Neural cell (in vitro differentiated cells): Measurements from ENCODE around the gene PRDM4. TPM values are rescaled to one million over a fixed set of nuclear protein-coding genes. Genes with fewer than 3 reads are reported as not detected.
"Not testable (repeated sequence)": the region's sequence is repeated elsewhere in the genome, so short reads cannot be mapped to it uniquely, and the experiment has no call there.

Experiments used
- H2AFZ ChIP-seq: fragments of 200-600, 300-800 bp; sonication (generic), shearing (Covaris generic); 2 replicates; pipeline ENCODE4 v1.6.0; 2014; ENCODE audit warnings: low read depth, mild to moderate bottlenecking, antibody characterized with exemption, low read length, moderate library complexity
- H3F3A ChIP-seq: fragments of 200-600 bp; shearing (Covaris generic); 2 replicates; pipeline ENCODE4 v1.6.1; 2016; ENCODE audit warnings: mild to moderate bottlenecking, moderate library complexity, mixed read lengths, antibody characterized with exemption, low read length; ENCODE audit not compliant: insufficient read depth, poor library complexity, severe bottlenecking
- H3K27ac ChIP-seq: fragments of 200-600, 300-800 bp; sonication (generic), shearing (Covaris generic); 2 replicates; pipeline ENCODE4 v1.5.1; 2014; ENCODE audit warnings: mild to moderate bottlenecking, low read length, moderate library complexity
- H3K27me3 ChIP-seq: fragments of 300-800, 200-600 bp; sonication (generic), shearing (Covaris generic); 2 replicates; pipeline ENCODE4 v1.6.0; 2014; ENCODE audit warnings: mild to moderate bottlenecking, low read depth, low read length, moderate library complexity; ENCODE audit not compliant: insufficient read depth
- H3K36me3 ChIP-seq: fragments of 300-800, 200-600 bp; sonication (generic), shearing (Covaris generic); 2 replicates; pipeline ENCODE4 v1.5.1; 2014; ENCODE audit warnings: mild to moderate bottlenecking, antibody characterized with exemption, low read length, moderate library complexity; ENCODE audit not compliant: insufficient read depth
- H3K4me2 ChIP-seq: fragments of 300-800, 200-600 bp; sonication (generic), shearing (Covaris generic); 2 replicates; pipeline ENCODE4 v1.6.0; 2014; ENCODE audit warnings: mild to moderate bottlenecking, low read length
- H3K4me3 ChIP-seq: fragments of 300-800, 200-600 bp; sonication (generic), shearing (Covaris generic); 2 replicates; pipeline ENCODE4 v1.5.1; 2014; ENCODE audit warnings: mild to moderate bottlenecking, low read length, moderate library complexity
- H3K79me2 ChIP-seq: fragments of 200-600 bp; shearing (Covaris generic); replicated peaks from 2 replicates; pipeline ENCODE4 v1.6.0; 2014; ENCODE audit warnings: mild to moderate bottlenecking, low read length, moderate library complexity; ENCODE audit not compliant: insufficient read depth
- H3K9ac ChIP-seq: fragments of 300-800, 200-600 bp; sonication (generic), shearing (Covaris generic); 2 replicates; pipeline ENCODE4 v1.6.1; 2016; ENCODE audit warnings: mild to moderate bottlenecking, low read length, mixed read lengths
- H3K9me2 ChIP-seq: fragments of 200-600 bp; shearing (Covaris generic); 2 replicates; pipeline ENCODE4 v1.6.1; 2016; ENCODE audit warnings: mild to moderate bottlenecking, low read length, mixed read lengths; ENCODE audit not compliant: insufficient read depth
- H3K9me3 ChIP-seq: fragments of 200-600, 300-800 bp; sonication (generic), shearing (Covaris generic); 2 replicates; pipeline ENCODE4 v1.6.1; 2016; ENCODE audit warnings: mild to moderate bottlenecking, mixed run types, low read length, moderate library complexity, mixed read lengths
- H4K20me1 ChIP-seq: fragments of 200-600 bp; shearing (Covaris generic); 2 replicates; pipeline ENCODE4 v1.6.1; 2016; ENCODE audit warnings: mild to moderate bottlenecking, mixed run types; ENCODE audit not compliant: insufficient read depth
- CTCF ChIP-seq: fragments of 450-650 bp; IDR thresholded peaks from 2 replicates; pipeline ENCODE4 v1.5.1; 2014; ENCODE audit warnings: antibody characterized with exemption, mild to moderate bottlenecking, moderate library complexity; ENCODE audit not compliant: poor library complexity, severe bottlenecking
- EP300 ChIP-seq: fragments of 450-650 bp; conservative IDR thresholded peaks from 2 replicates; pipeline ENCODE4 v1.6.1; 2014; ENCODE audit warnings: antibody characterized with exemption, mild to moderate bottlenecking, moderate library complexity; ENCODE audit not compliant: poor library complexity, severe bottlenecking
- EZH2 ChIP-seq: fragments of 200-600, 300-800 bp; shearing (Covaris generic), sonication (generic); IDR thresholded peaks from 2 replicates; pipeline ENCODE4 v1.6.1; 2014; ENCODE audit warnings: antibody characterized with exemption, low read length, borderline replicate concordance, mild to moderate bottlenecking; ENCODE audit not compliant: insufficient read depth, poor library complexity, severe bottlenecking
- MXI1 ChIP-seq: fragments of 450-650 bp; conservative IDR thresholded peaks from 2 replicates; pipeline ENCODE4 v1.6.1; 2014; ENCODE audit warnings: antibody characterized with exemption, mild to moderate bottlenecking; ENCODE audit not compliant: poor library complexity, severe bottlenecking
- POLR2AphosphoS5 ChIP-seq: IDR thresholded peaks from 2 replicates; pipeline ENCODE4 v1.6.1; 2012
- RAD21 ChIP-seq: fragments of 450-650 bp; conservative IDR thresholded peaks from 2 replicates; pipeline ENCODE4 v1.6.1; 2014; ENCODE audit warnings: antibody characterized with exemption, mild to moderate bottlenecking, moderate library complexity
- SMC3 ChIP-seq: fragments of 450-650 bp; conservative IDR thresholded peaks from 2 replicates; pipeline ENCODE4 v1.6.1; 2014; ENCODE audit warnings: antibody characterized with exemption, mild to moderate bottlenecking, moderate library complexity; ENCODE audit not compliant: poor library complexity
- TAF1 ChIP-seq: IDR thresholded peaks from 2 replicates; pipeline ENCODE4 v1.6.1; 2012; ENCODE audit warnings: low read depth
- polyA plus RNA-seq: library from polyadenylated mRNA; depleted of rRNA; stranded (reverse); fragments of >200 nt; gene quantifications from 2 replicates; pipeline ENCODE4 v1.2.3, GENCODE V29; 2014
- TF ChIP-seq, protein P1 (sequence below): IDR thresholded peaks from 2 replicates; pipeline ENCODE4 v1.6.1; 2012; ENCODE audit warnings: borderline replicate concordance

Gene PRDM4
- polyA plus RNA-seq, 1 donor from 2014 or later, result 46.0 TPM

- TF ChIP-seq SMC3 (no peak), TAF1 (no peak), RAD21 (no peak), MXI1 (no peak), POLR2AphosphoS5 (no peak), EZH2 (no peak), EP300 (no peak), CTCF (no peak)
- TF ChIP-seq, protein P1, sequence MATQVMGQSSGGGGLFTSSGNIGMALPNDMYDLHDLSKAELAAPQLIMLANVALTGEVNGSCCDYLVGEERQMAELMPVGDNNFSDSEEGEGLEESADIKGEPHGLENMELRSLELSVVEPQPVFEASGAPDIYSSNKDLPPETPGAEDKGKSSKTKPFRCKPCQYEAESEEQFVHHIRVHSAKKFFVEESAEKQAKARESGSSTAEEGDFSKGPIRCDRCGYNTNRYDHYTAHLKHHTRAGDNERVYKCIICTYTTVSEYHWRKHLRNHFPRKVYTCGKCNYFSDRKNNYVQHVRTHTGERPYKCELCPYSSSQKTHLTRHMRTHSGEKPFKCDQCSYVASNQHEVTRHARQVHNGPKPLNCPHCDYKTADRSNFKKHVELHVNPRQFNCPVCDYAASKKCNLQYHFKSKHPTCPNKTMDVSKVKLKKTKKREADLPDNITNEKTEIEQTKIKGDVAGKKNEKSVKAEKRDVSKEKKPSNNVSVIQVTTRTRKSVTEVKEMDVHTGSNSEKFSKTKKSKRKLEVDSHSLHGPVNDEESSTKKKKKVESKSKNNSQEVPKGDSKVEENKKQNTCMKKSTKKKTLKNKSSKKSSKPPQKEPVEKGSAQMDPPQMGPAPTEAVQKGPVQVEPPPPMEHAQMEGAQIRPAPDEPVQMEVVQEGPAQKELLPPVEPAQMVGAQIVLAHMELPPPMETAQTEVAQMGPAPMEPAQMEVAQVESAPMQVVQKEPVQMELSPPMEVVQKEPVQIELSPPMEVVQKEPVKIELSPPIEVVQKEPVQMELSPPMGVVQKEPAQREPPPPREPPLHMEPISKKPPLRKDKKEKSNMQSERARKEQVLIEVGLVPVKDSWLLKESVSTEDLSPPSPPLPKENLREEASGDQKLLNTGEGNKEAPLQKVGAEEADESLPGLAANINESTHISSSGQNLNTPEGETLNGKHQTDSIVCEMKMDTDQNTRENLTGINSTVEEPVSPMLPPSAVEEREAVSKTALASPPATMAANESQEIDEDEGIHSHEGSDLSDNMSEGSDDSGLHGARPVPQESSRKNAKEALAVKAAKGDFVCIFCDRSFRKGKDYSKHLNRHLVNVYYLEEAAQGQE, result no peak
- Histone ChIP-seq H3K9ac (no peak overlapping the region), H3K9me2 (no peaks in the 10 kb centered on the region), H2AFZ (no peak overlapping the region), H3K79me2 (no peaks in the 10 kb centered on the region), H3K36me3 (peaks cover 15% of the 10 kb centered on the region), H3F3A (no peaks in the 10 kb centered on the region), H3K27ac (no peak overlapping the region), H3K4me3 (no peak overlapping the region), H4K20me1 (no peaks in the 10 kb centered on the region), H3K27me3 (no peaks in the 10 kb centered on the region), H3K4me2 (no peak overlapping the region), H3K9me3 (no peaks in the 10 kb centered on the region)
These were observed 58.8 kb downstream of the PRDM4 start for GRCh38 chr12:107702106-107702505.

GRCh38 chr12:107695772-107696171 is 65.2 kb downstream of the PRDM4 start:
- not testable (repeated sequence) for H3K27ac ChIP-seq, H3K27me3 ChIP-seq, H3F3A ChIP-seq, H4K20me1 ChIP-seq, H3K9me2 ChIP-seq, H3K4me2 ChIP-seq, H3K9me3 ChIP-seq, H2AFZ ChIP-seq, H3K36me3 ChIP-seq, H3K79me2 ChIP-seq, H3K9ac ChIP-seq, H3K4me3 ChIP-seq
- TF ChIP-seq CTCF, result peak; percentile 48
- TF ChIP-seq SMC3, result peak; percentile 46
